ENCODE measurements around the gene AATF.
"Not testable (repeated sequence)": the region's sequence is repeated elsewhere in the genome, so short reads cannot be mapped to it uniquely, and the experiment has no call there.

AATF gene

GRCh38 chr17:37051381-37051780, 102.6 kb downstream of the AATF start:
- no peak for DNase-seq

- DNase-seq, result no peak
These were observed 103.1 kb downstream of the AATF start for GRCh38 chr17:37051833-37052232.

GRCh38 chr17:37052450-37052849, 103.7 kb downstream of the AATF start:
- DNase-seq, result no peak

GRCh38 chr17:37054894-37055293, 106.1 kb downstream of the AATF start:
- DNase-seq, result no peak

- DNase-seq, result no peak
These were observed 107.9 kb downstream of the AATF start for GRCh38 chr17:37056622-37057021.

GRCh38 chr17:37059493-37059892, 110.7 kb downstream of the AATF start:
- no peak for DNase-seq

- no peak for DNase-seq
These were observed 111.3 kb downstream of the AATF start for GRCh38 chr17:37060094-37060493.

GRCh38 chr17:37060928-37061327, 112.2 kb downstream of the AATF start:
- no peak for DNase-seq

GRCh38 chr17:37062021-37062420, 113.3 kb downstream of the AATF start:
- DNase-seq, result no peak

GRCh38 chr17:37064206-37064605, 115.5 kb downstream of the AATF start:
- no peak for DNase-seq

GRCh38 chr17:37064956-37065355, 116.2 kb downstream of the AATF start:
- DNase-seq, result no peak

- no peak for DNase-seq
These were observed 117.0 kb downstream of the AATF start for GRCh38 chr17:37065486-37066321.

GRCh38 chr17:37066322-37067255, 117.8 kb downstream of the AATF start:
- no peak for DNase-seq

- DNase-seq, result no peak
These were observed 118.9 kb downstream of the AATF start for GRCh38 chr17:37067555-37068111.

GRCh38 chr17:37068266-37068665, 119.5 kb downstream of the AATF start:
- no peak for DNase-seq

GRCh38 chr17:37069087-37069486, 120.3 kb downstream of the AATF start:
- no peak for DNase-seq

- DNase-seq, result not testable (repeated sequence)
These were observed 124.7 kb downstream of the AATF start for GRCh38 chr17:37073464-37073863.

GRCh38 chr17:37079065-37079708, 130.4 kb downstream of the AATF start:
- no peak for DNase-seq

GRCh38 chr17:37079735-37080134, 131.0 kb downstream of the AATF start:
- DNase-seq, result no peak

- DNase-seq, result no peak
These were observed 132.5 kb downstream of the AATF start for GRCh38 chr17:37081287-37081686.

- DNase-seq, result no peak
These were observed 133.6 kb downstream of the AATF start for GRCh38 chr17:37082311-37082860.

- DNase-seq, result no peak
These were observed 134.2 kb downstream of the AATF start for GRCh38 chr17:37082985-37083384.

- DNase-seq, result no peak
These were observed 134.7 kb downstream of the AATF start for GRCh38 chr17:37083456-37083855.
